GM12872 (cell line): ENCODE data around the gene NXPH1.

ENCODE experiments used
- TF ChIP-seq, protein P1 (sequence below): IDR thresholded peaks from 3 replicates; pipeline ENCODE4 v1.5.1; 2011; ENCODE audit warnings: low read depth, mild to moderate bottlenecking, low read length, moderate library complexity; ENCODE audit not compliant: insufficient read depth

NXPH1 gene

DNA sequence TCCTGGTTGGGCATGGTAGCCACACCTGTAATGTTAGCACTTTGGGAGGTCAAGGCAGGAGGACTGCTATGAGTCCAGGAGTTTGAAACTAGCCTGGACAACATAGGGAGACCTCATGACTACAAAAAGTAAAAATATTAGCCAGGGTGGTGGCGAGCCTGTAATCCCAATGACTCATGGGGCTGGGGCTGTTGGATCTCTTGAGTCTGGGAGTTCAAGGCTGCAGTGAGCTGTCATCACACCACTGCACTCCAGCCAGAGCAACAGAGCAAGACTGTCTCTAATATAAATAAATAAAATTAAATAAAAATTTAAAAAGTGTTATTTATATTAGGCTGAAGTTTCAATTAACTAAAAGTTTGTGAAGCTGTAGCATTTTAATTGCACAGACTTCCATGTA lies 207.3 kb downstream of the NXPH1 start:
- TF ChIP-seq, protein P1, sequence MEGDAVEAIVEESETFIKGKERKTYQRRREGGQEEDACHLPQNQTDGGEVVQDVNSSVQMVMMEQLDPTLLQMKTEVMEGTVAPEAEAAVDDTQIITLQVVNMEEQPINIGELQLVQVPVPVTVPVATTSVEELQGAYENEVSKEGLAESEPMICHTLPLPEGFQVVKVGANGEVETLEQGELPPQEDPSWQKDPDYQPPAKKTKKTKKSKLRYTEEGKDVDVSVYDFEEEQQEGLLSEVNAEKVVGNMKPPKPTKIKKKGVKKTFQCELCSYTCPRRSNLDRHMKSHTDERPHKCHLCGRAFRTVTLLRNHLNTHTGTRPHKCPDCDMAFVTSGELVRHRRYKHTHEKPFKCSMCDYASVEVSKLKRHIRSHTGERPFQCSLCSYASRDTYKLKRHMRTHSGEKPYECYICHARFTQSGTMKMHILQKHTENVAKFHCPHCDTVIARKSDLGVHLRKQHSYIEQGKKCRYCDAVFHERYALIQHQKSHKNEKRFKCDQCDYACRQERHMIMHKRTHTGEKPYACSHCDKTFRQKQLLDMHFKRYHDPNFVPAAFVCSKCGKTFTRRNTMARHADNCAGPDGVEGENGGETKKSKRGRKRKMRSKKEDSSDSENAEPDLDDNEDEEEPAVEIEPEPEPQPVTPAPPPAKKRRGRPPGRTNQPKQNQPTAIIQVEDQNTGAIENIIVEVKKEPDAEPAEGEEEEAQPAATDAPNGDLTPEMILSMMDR, result no peak

DNA sequence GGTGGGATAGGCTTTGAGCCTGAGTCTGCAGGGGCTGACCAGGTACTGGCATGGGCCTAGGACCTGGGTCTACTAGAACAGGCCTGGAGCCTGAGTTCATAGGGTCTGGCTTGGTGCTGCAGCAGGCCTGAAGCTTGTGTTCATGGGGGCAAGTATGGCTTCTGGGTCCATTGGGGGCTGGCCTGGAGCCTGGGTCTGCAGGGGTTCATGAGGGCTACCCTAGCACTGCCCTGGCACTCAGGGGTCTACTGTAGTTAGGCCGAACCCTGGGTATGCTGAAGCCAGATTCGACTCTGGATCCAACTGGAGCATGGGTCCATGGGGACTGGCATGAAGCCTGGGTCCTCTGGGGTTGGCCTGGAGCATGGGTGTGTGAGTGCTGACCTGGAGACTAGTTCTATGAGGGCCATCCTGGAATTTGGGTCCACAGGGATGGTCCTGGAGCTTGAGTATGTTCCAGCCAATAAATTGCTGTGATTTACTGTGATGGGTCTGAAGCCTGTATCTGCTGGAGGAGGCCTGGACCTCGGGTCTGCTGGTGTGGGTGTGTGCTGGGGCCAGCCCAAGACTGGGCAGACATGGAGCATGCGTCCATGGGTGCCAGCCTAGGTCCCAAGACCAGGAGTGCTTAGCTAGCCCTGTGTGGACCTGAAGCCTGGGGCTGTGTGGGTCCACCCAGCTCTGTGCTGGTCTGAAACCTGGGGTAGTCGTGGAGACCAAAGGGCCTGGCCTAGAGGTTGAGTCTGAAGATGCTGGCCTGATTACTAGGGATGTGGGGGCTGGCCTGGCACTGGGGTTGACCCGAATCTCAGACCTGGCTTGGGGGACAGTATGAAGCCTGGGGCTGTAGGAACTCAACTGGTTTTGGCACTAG lies 235.5 kb downstream of the NXPH1 start:
- TF ChIP-seq, protein P1, result no peak

DNA sequence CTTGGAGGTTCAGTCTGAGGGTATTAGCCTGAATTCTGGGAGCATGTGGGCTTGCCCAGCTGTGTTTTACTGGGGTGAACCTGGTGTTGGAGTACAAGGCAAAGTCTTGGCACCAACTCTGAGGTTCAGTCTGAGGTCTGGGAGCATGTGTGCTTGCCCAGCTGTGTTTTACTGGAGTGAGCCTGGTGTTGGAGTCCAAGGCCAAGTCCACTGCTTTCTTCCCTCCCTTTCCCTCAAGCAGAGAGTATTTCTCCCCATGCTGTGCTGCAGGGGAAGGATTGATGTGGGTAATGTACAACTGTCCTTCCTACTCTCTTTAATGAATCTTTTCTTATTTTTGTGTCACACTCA lies 236.1 kb downstream of the NXPH1 start:
- TF ChIP-seq, protein P1, result no peak

DNA sequence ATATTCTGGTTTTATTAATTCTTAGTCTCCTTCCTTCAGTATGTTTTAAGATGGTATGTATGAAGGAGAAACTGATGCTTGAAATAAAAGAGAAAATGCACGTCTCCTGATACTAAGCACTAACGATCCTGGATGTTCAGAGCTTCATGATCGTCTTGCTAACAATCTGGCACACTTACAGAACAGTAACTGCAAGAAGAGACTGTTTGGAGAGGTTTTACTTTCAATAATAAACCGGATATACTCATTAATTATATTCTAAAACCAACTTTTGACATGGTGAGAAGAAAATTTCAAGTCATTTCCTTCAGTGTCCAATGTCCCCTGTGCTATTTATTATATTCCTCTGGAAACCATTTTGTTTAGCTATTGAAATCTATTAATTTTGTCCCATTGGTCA lies 251.0 kb downstream of the NXPH1 start:
- TF ChIP-seq, protein P1, result no peak

DNA sequence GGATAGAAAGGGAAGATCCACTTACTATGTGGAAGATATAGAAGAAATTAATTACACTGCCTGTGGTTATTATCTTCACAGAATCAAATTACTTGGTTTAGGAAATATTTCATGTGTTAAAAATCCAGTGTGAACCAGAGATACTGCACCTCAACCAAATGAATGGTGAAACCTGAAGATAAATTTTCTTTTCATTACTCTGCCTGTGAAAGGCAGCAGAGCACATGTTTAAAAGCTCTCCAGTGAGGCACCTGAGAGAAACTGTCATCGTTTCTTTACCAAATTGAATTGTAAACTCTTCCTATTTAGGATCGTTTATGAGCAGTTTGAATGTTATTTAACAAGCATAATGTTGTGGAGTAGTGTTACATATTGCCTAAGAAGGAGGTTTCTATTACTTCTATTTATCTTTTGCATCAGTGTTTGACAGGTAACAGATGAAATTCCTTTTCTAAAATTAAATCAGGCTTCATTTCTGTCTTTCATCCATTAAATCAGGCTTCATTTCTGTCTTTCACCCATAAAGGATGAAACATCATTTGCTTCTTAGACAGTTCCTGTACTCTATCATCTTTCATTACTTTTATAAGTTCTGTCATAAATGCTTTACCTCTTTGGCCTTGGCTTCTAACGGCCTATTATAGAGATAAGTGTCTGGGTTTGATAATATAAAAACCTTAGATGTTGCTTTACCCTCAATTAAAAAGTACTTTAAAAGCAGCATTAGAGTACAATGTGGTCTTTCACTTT lies 266.6 kb downstream of the NXPH1 start:
- TF ChIP-seq, protein P1, result no peak

DNA sequence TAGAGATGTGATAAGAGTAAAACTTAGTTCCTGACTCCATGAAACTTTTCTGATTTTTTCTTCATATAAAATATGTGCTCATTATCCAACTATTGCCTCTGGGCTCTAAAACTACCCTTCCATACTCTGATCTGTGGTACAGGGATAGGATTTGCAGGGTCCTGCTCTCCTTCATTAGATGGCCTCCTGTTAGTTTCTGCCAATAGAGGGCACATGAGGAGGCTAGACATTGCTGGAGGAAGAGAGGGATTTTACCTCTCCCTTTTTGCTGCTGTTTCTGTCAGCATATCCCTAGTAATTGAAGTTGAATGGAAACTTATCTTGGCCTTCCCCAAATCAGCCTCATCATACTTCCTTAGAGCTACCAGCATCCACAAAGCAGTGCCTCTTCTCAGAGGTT lies 269.4 kb downstream of the NXPH1 start:
- TF ChIP-seq, protein P1, result no peak

DNA sequence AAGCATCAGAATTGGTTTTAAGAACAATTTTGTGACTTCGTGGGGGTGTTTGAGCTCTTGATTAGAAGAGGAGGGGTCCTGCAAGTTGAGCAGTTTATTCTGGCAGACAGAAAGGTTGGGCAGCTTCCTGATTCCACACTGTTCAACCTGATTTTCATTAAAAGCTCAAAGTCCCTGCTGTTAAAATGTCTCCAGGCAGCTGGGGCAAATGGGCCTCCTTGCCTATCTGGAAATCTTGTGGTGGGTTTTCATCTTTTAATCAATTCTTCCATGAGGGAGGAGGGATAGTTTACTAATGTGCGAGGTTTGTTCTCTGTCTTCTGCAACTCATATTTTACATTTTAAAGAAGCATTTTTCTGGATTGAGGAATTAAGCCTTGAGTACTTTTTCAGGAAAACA lies 276.7 kb downstream of the NXPH1 start:
- TF ChIP-seq, protein P1, result no peak
